SK-N-SH (cell line): ENCODE data around the gene BAHCC1. TPM values are rescaled to one million over a fixed set of nuclear protein-coding genes. Genes with fewer than 3 reads are reported as not detected.

ENCODE experiments used
- CTCF ChIA-PET: fragments of 300-600, 350-600 bp; formaldehyde crosslinking; extraction: SDS; loops from one replicate; lab custom pipeline; 2021; lab: Yijun Ruan, JAX
- POLR2A ChIA-PET: fragments of 350-600 bp; sonication (Branson Sonifier 250); formaldehyde crosslinking; extraction: SDS; loops from one replicate; lab custom pipeline; 2020; ENCODE audit warnings: antibody characterized with exemption, inconsistent platforms; lab: Yijun Ruan, JAX
- DNase-seq: peaks from one replicate; pipeline ENCODE4 v3.0.0; 2012
- H2AFZ ChIP-seq: fragments of 200-600 bp; sonication (generic); 2 replicates; pipeline ENCODE4 v1.8.1; 2016; ENCODE audit warnings: antibody characterized with exemption, mild to moderate bottlenecking, low read depth
- H3F3A ChIP-seq: fragments of 200-600 bp; sonication (generic); replicated peaks from 2 replicates; pipeline ENCODE3; 2016; ENCODE audit warnings: antibody characterized with exemption, mild to moderate bottlenecking; ENCODE audit not compliant: insufficient read depth
- H3K27ac ChIP-seq, 2 experiments: fragments of 200-500 bp in 1 of 2; fragments of 200-600 bp in 1 of 2; sonication (Bioruptor generic) in 1 of 2; sonication (generic), shearing (Covaris generic) in 1 of 2; 2 replicates each; pipeline versions ENCODE4 v1.5.1 to v1.6.1; 2014 to 2016; ENCODE audit warnings: low read depth in 2 of 2, inconsistent platforms in 1 of 2, low read length in 1 of 2, mild to moderate bottlenecking in 1 of 2, mixed read lengths in 1 of 2
- H3K27me3 ChIP-seq: fragments of 200-600 bp; sonication (generic), shearing (Covaris generic); 2 replicates; pipeline ENCODE4 v1.6.1; 2016; ENCODE audit warnings: mixed run types; ENCODE audit not compliant: insufficient read depth
- H3K36me3 ChIP-seq, 2 experiments: fragments of 200-500 bp in 1 of 2; fragments of 200-600 bp in 1 of 2; sonication (Bioruptor generic) in 1 of 2; sonication (generic) in 1 of 2; replicated peaks in 1 of 2; 2 replicates each; pipeline versions ENCODE3 to v1.5.1; 2014 to 2016; ENCODE audit warnings: low read length in 1 of 2, mild to moderate bottlenecking in 1 of 2; ENCODE audit not compliant: insufficient read depth in 2 of 2, control insufficient read depth in 1 of 2
- H3K4me1 ChIP-seq, 2 experiments: fragments of 200-500 bp in 1 of 2; fragments of 200-600 bp in 1 of 2; sonication (Bioruptor generic) in 1 of 2; sonication (generic), shearing (Covaris generic) in 1 of 2; 2 replicates each; pipeline versions ENCODE4 v1.5.1 to v1.6.1; 2014 to 2016; ENCODE audit warnings: low read depth in 1 of 2, low read length in 1 of 2, mixed run types in 1 of 2; ENCODE audit not compliant: insufficient read depth in 2 of 2, control insufficient read depth in 1 of 2
- H3K4me2 ChIP-seq: fragments of 200-600 bp; sonication (generic), shearing (Covaris generic); 2 replicates; pipeline ENCODE4 v1.6.1; 2017; ENCODE audit warnings: mixed run types
- H3K4me3 ChIP-seq, 2 experiments: fragments of 200-500 bp in 1 of 2; fragments of 200-600 bp in 1 of 2; sonication (Bioruptor generic) in 1 of 2; sonication (generic), shearing (Covaris generic) in 1 of 2; 2 replicates each; pipeline versions ENCODE4 v1.5.1 to v1.8.1; 2014 to 2016; ENCODE audit warnings: low read depth in 2 of 2, inconsistent platforms in 1 of 2, low read length in 1 of 2, mild to moderate bottlenecking in 1 of 2, mixed read lengths in 1 of 2, moderate library complexity in 1 of 2
- H3K79me2 ChIP-seq: fragments of 200-600 bp; sonication (generic); 2 replicates; pipeline ENCODE4 v1.8.1; 2017; ENCODE audit warnings: mild to moderate bottlenecking; ENCODE audit not compliant: insufficient read depth
- H3K9ac ChIP-seq: fragments of 200-600 bp; sonication (generic); 2 replicates; pipeline ENCODE4 v1.6.1; 2017; ENCODE audit warnings: mixed run types
- H3K9me2 ChIP-seq: fragments of 200-600 bp; sonication (generic); 2 replicates; pipeline ENCODE4 v1.6.1; 2017; ENCODE audit warnings: mixed run types
- H3K9me3 ChIP-seq: fragments of 200-600 bp; sonication (generic); 2 replicates; pipeline ENCODE4 v1.6.1; 2017; ENCODE audit warnings: mixed run types, mild to moderate bottlenecking, moderate library complexity
- H4K20me1 ChIP-seq: fragments of 200-600 bp; sonication (generic); 2 replicates; pipeline ENCODE4 v1.6.1; 2017; ENCODE audit warnings: mild to moderate bottlenecking, mixed run types; ENCODE audit not compliant: insufficient read depth
- EP300 ChIP-seq, 2 experiments: IDR thresholded peaks; 2 replicates each; pipeline versions ENCODE4 v1.4.0 to v1.6.1; 2012; ENCODE audit warnings: borderline replicate concordance in 1 of 2, low read depth in 1 of 2, low read length in 1 of 2
- EZH2phosphoT487 ChIP-seq: fragments of 200-600 bp; sonication (generic); IDR thresholded peaks from 2 replicates; pipeline ENCODE4 v1.6.1; 2017; ENCODE audit warnings: low read depth, mixed run types, mild to moderate bottlenecking, antibody characterized with exemption, moderate library complexity, borderline replicate concordance
- GATA2 ChIP-seq: sonication (generic); formaldehyde crosslinking; IDR thresholded peaks from 2 replicates; pipeline ENCODE4 v1.5.0; 2020; ENCODE audit warnings: mild to moderate bottlenecking, missing genetic modification reagents
- MXI1 ChIP-seq: IDR thresholded peaks from 2 replicates; pipeline ENCODE4 v1.6.1; 2012; ENCODE audit warnings: mild to moderate bottlenecking, low read depth, low read length, improper control_type of control experiment
- NFIC ChIP-seq: IDR thresholded peaks from 2 replicates; pipeline ENCODE4 v1.4.0; 2012; ENCODE audit warnings: borderline replicate concordance
- NRF1 ChIP-seq: IDR thresholded peaks from 2 replicates; pipeline ENCODE4 v1.6.1; 2012; ENCODE audit warnings: low read depth, mild to moderate bottlenecking, low read length
- POLR2AphosphoS5 ChIP-seq: IDR thresholded peaks from 2 replicates; pipeline ENCODE4 v1.6.1; 2012; ENCODE audit warnings: low read depth, low read length
- RAD21 ChIP-seq: IDR thresholded peaks from 2 replicates; pipeline ENCODE4 v1.6.1; 2012; ENCODE audit warnings: mild to moderate bottlenecking, low read length
- RCOR1 ChIP-seq: fragments of 150-350 bp; IDR thresholded peaks from 2 replicates; pipeline ENCODE4 v1.6.1; 2017; ENCODE audit warnings: antibody characterized with exemption, low read length
- RFX5 ChIP-seq: IDR thresholded peaks from 2 replicates; pipeline ENCODE4 v1.6.1; 2012; ENCODE audit warnings: mild to moderate bottlenecking, improper control_type of control experiment, low read length
- SMC3 ChIP-seq: IDR thresholded peaks from 2 replicates; pipeline ENCODE4 v1.6.1; 2012; ENCODE audit warnings: low read depth, low read length, improper control_type of control experiment
- TAF1 ChIP-seq: IDR thresholded peaks from 2 replicates; pipeline ENCODE4 v1.6.1; 2012; ENCODE audit warnings: low read depth, mild to moderate bottlenecking, low read length, moderate library complexity, borderline replicate concordance
- TCF12 ChIP-seq: IDR thresholded peaks from 2 replicates; pipeline ENCODE4 v1.4.0; 2012
- USF2 ChIP-seq: fragments of 150-350 bp; IDR thresholded peaks from 2 replicates; pipeline ENCODE4 v1.6.1; 2017; ENCODE audit warnings: antibody characterized with exemption, low read length, low read depth, borderline replicate concordance
- YY1 ChIP-seq: IDR thresholded peaks from 2 replicates; pipeline ENCODE4 v1.4.0; 2012; ENCODE audit warnings: low read depth, mild to moderate bottlenecking
- WGBS: methylation state at CpG from one replicate; pipeline ENCODE4 v1.1.6; 2017; ENCODE audit warnings: low lambda C conversion rate; 5-methylcytosine and 5-hydroxymethylcytosine counted together
- polyA plus RNA-seq, 3 experiments: library from polyadenylated mRNA; depleted of rRNA; stranded (reverse); fragments of >200 nt; gene quantifications; 2 replicates each; pipeline ENCODE4 v1.2.3, GENCODE V29; 2012
- TF ChIP-seq, protein P1 (sequence below): fragments of 200-600 bp; sonication (generic); IDR thresholded peaks from 2 replicates; pipeline ENCODE4 v1.6.1; 2017; ENCODE audit warnings: antibody characterized with exemption, mild to moderate bottlenecking, moderate library complexity
- TF ChIP-seq, protein P2 (sequence below): IDR thresholded peaks from 2 replicates; pipeline ENCODE4; 2012

Gene BAHCC1
- polyA plus RNA-seq, 1 of the 3 experiments (the other 2 are of a cell fraction) = 6.4 TPM

DNA sequence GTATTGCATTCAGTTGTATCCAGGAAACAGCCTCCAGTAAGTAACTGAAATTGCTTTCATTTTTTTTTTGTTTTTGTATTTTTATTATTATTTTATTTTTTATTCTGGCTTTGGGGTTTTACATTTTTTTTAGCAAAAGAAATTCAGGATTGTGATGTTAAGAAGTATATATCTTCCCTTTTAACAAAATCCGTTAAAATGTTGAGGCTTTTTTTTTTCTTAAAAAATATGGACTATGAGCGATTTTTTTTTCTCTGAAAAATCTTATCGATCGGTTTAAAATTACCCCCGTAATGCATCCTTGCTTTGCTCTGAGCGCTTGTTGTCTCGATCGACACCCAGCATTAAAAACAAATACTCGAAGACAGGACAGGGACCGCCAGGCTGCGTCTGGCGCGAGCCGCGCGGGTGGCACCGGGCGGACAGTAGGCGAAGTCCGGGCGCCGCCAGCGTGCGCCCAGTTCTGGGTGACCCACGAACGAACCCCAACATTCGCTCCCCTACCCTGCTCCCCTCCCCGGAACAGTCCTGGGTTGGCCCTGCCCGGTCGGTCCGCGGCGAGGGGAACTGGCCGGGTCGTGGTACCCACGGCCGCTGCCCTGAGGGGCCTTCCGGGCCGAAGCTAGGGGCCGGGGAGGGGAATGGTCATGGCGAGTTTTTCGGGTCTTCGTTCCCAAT lies 482 bp downstream of the BAHCC1 start:
- 1% methylated on average over 42 of the region's 43 CpGs for WGBS
- POLR2A ChIA-PET = interaction anchor here (0.6 to 3.6 kb wide), 17 partner anchors 9 to 156 kb away, joined by 3 to 28 read pairs (median 4); partner anchors contain the start of gene ACTG1
- Histone ChIP-seq H3K9me3 (no peaks in the 10 kb centered on the region), H3K4me1 (peaks cover 35 to 73% of the 10 kb centered on the region in 2 experiments), H3K79me2 (peaks cover 67% of the 10 kb centered on the region), H3K27ac (peak overlapping the region; percentile 83 to 89), H4K20me1 (peaks cover 25% of the 10 kb centered on the region), H3K9me2 (no peaks in the 10 kb centered on the region), H3K9ac (peak overlapping the region; percentile 95), H3K36me3 (no peaks in the 10 kb centered on the region), H3K4me3 (peak overlapping the region; percentile 60 to 80), H3K27me3 (no peaks in the 10 kb centered on the region), H3K4me2 (peak overlapping the region; percentile 93), H2AFZ (peak overlapping the region; percentile 26; the same call in 1 of the 2 replicates), H3F3A (peaks cover 32% of the 10 kb centered on the region)
- no peak for DNase-seq
- CTCF ChIA-PET = interaction anchor here (0.8 to 8.6 kb wide), 18 partner anchors 10 to 143 kb away, joined by 3 to 104 read pairs (median 6); partner anchors contain the start of gene SLC38A10
- no peak for TF ChIP-seq SMC3
- TF ChIP-seq RCOR1 = no peak
- 0 out of 2 replicates have a peak, but pooled peaks have one; percentile 17 for TF ChIP-seq TAF1
- TF ChIP-seq POLR2AphosphoS5 = no peak
- no peak for TF ChIP-seq MXI1
- TF ChIP-seq RAD21 = no peak
- TF ChIP-seq, protein P1, sequence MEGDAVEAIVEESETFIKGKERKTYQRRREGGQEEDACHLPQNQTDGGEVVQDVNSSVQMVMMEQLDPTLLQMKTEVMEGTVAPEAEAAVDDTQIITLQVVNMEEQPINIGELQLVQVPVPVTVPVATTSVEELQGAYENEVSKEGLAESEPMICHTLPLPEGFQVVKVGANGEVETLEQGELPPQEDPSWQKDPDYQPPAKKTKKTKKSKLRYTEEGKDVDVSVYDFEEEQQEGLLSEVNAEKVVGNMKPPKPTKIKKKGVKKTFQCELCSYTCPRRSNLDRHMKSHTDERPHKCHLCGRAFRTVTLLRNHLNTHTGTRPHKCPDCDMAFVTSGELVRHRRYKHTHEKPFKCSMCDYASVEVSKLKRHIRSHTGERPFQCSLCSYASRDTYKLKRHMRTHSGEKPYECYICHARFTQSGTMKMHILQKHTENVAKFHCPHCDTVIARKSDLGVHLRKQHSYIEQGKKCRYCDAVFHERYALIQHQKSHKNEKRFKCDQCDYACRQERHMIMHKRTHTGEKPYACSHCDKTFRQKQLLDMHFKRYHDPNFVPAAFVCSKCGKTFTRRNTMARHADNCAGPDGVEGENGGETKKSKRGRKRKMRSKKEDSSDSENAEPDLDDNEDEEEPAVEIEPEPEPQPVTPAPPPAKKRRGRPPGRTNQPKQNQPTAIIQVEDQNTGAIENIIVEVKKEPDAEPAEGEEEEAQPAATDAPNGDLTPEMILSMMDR = 0 out of 2 replicates have a peak, but pooled peaks have one; percentile 12
- 0 out of 4 replicates have a peak, but pooled peaks of 1 of the 2 experiments have one; percentile 1 for TF ChIP-seq EP300 (IDR thresholded peaks at IDR 0.05; ENCODE audit: borderline replicate concordance in 1 of 2, low read depth in 1 of 2, low read length in 1 of 2)
- no peak for TF ChIP-seq EZH2phosphoT487
- TF ChIP-seq RFX5 = no peak
- TF ChIP-seq GATA2 (CRISPR knock-in tag) = no peak

DNA sequence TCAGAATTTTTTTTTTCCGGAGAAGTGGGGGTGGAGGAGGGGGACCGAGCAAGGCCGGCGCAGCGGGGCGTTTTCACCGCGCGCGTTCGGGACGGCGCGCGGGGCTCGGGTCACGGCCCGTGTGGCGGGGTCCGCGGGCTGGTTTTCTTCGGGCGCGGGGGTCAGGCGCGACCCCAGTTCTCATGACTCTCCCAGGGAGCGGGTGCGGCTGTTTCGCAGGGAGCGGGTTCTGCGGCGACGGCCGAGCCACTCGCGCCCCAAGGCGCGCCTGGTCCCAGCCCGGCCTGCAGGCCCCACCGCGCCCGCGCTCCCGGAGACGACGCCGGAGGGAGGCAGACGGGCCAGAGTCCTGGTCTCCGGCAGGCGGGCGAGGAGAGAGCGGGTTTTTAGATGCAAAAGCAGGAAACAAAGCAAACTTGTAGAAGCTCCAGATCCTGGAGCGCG lies 1.0 kb downstream of the BAHCC1 start:
- whole genome bisulfite sequencing = 3% methylated on average over 27 of the region's 54 CpGs
- Histone ChIP-seq H3K9me2 (no peaks in the 10 kb centered on the region), H3K9me3 (no peaks in the 10 kb centered on the region), H3F3A (peaks cover 32% of the 10 kb centered on the region), H3K27me3 (no peaks in the 10 kb centered on the region), H4K20me1 (peaks cover 21% of the 10 kb centered on the region), H3K4me2 (peak overlapping the region; percentile 93), H3K4me1 (peaks cover 36 to 73% of the 10 kb centered on the region in 2 experiments), H3K79me2 (peaks cover 70% of the 10 kb centered on the region), H3K27ac (peak overlapping the region; percentile 83 to 89), H3K9ac (peak overlapping the region; percentile 95), H2AFZ (peak overlapping the region; percentile 78; the same call in 1 of the 2 replicates), H3K36me3 (no peaks in the 10 kb centered on the region), H3K4me3 (peak overlapping the region; percentile 60 to 80)
- DNase-seq = no peak
- POLR2A ChIA-PET = interaction anchor here (0.6 to 3.6 kb wide), 5 partner anchors 23 to 103 kb away, joined by 4 to 28 read pairs (median 9); no protein-coding TSS in a partner anchor
- CTCF ChIA-PET = interaction anchor here (0.8 to 8.6 kb wide), 16 partner anchors 11 to 143 kb away, joined by 3 to 104 read pairs (median 6); no protein-coding TSS in a partner anchor
- TF ChIP-seq, protein P2, sequence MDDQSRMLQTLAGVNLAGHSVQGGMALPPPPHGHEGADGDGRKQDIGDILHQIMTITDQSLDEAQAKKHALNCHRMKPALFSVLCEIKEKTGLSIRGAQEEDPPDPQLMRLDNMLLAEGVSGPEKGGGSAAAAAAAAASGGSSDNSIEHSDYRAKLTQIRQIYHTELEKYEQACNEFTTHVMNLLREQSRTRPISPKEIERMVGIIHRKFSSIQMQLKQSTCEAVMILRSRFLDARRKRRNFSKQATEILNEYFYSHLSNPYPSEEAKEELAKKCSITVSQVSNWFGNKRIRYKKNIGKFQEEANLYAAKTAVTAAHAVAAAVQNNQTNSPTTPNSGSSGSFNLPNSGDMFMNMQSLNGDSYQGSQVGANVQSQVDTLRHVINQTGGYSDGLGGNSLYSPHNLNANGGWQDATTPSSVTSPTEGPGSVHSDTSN = no peak
- TF ChIP-seq, protein P1 = no peak
- no peak for TF ChIP-seq MXI1
- no peak for TF ChIP-seq NFIC
- no peak for TF ChIP-seq POLR2AphosphoS5
- no peak for TF ChIP-seq NRF1
- TF ChIP-seq USF2 = no peak
- TF ChIP-seq YY1 = no peak
- TF ChIP-seq TCF12 = no peak
